ENCODE measurements around the gene TRIP12. TPM values are rescaled to one million over a fixed set of nuclear protein-coding genes. Genes with fewer than 3 reads are reported as not detected.

The TRIP12 gene
- total RNA-seq, 1 donor from 2014 or later = 162 TPM

DNA sequence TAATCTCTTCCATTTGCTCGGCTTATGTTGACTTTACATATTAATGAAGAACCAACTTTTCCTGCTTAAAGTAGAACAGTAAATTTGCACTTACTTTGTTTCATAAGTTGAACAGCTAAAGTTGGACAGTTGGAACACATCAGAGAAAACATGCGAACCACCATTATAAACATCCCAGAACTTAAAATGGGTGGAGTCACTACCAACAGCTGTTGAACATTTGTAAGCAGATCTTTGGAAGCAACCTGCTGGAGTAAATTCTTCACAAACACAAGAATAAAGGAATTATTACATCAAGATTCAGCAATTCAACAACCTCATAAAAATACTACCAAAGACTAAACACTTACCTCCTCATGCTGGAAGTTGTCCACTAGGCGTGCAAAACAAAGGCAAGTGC is 111.0 kb downstream of the TRIP12 start:
- Histone ChIP-seq H3K36me3 (peaks cover 3 to 57% of the 10 kb centered on the region in 2 donors), H3K27ac (no peak overlapping the region)
- TF ChIP-seq POLR2AphosphoS5 (IDR thresholded peaks at IDR 0.05; ENCODE audit: insufficient read depth in 1 of 2, low read depth in 1 of 2) = no peak
- no peak for TF ChIP-seq POLR2A (IDR thresholded peaks at IDR 0.05)
- TF ChIP-seq, protein P1, sequence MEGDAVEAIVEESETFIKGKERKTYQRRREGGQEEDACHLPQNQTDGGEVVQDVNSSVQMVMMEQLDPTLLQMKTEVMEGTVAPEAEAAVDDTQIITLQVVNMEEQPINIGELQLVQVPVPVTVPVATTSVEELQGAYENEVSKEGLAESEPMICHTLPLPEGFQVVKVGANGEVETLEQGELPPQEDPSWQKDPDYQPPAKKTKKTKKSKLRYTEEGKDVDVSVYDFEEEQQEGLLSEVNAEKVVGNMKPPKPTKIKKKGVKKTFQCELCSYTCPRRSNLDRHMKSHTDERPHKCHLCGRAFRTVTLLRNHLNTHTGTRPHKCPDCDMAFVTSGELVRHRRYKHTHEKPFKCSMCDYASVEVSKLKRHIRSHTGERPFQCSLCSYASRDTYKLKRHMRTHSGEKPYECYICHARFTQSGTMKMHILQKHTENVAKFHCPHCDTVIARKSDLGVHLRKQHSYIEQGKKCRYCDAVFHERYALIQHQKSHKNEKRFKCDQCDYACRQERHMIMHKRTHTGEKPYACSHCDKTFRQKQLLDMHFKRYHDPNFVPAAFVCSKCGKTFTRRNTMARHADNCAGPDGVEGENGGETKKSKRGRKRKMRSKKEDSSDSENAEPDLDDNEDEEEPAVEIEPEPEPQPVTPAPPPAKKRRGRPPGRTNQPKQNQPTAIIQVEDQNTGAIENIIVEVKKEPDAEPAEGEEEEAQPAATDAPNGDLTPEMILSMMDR (IDR thresholded peaks at IDR 0.05) = no peak

DNA sequence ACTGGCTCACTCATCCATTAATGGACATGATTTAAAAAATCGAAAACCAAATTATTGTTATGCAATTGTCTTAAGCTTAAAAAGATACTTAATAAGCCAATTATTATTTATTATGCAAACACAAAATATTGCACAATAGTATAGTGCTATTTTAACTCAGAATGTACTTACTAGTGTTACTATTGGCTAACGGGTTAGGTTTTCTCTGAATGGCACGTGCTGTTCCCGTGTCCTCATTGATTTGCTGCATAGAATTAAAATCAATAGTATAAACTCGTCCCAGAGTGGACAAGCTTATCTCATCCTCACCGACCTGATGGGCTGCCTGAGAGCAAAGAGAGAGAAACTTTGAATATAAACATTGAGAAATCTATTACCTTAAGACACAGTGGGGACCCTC is 116.2 kb downstream of the TRIP12 start:
- DNase-seq (ENCODE audit: extremely low spot score in 2 of 2) = no peak
- Histone ChIP-seq H3K27me3 (no peaks in the 10 kb centered on the region), H3K4me1 (peaks cover 10% of the 10 kb centered on the region), H3K9me3 (no peaks in the 10 kb centered on the region), H3K27ac (no peak overlapping the region), H3K4me3 (no peak overlapping the region), H3K36me3 (peaks cover 3 to 69% of the 10 kb centered on the region in 2 donors)
- TF ChIP-seq, protein P1 (IDR thresholded peaks at IDR 0.05) = no peak
- no peak for TF ChIP-seq POLR2AphosphoS5 (IDR thresholded peaks at IDR 0.05; ENCODE audit: insufficient read depth in 1 of 2, low read depth in 1 of 2)
- TF ChIP-seq POLR2A (IDR thresholded peaks at IDR 0.05) = no peak
- intact Hi-C loops (cut with DNase I) = no loop called here

More for the DNA sequence above, 111.0 kb downstream of the TRIP12 start:
- intact Hi-C loops (cut with DNase I) = no loop called here
- DNase-seq (ENCODE audit: extremely low spot score in 2 of 2) = no peak
- no peak overlapping the region for H3K4me3 ChIP-seq
- no peaks in the 10 kb centered on the region for H3K9me3 ChIP-seq
- no peaks in the 10 kb centered on the region for H3K27me3 ChIP-seq
- peaks cover 12% of the 10 kb centered on the region for H3K4me1 ChIP-seq

DNA sequence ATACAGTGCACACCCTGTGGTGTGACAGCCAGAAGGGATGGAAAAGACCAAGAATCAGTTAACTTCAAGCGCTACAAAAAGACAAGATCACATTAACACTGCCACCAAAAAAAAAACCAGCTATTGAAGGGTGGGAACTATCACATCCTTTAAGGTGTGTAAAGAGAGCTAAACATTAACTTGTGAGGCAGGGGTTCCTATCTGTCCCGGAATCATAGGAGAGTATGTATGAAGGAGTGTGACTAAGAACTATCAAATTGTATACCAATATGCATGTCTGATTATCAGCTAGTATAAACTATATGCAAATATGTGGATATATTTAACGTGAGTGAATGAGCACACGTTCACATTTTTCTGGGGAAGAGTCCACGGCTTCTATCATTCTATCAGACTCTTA is 119.0 kb downstream of the TRIP12 start:
- Histone ChIP-seq H3K27me3 (no peaks in the 10 kb centered on the region), H3K4me1 (peaks cover 14% of the 10 kb centered on the region), H3K27ac (no peak overlapping the region), H3K4me3 (no peak overlapping the region), H3K36me3 (peaks cover 2 to 65% of the 10 kb centered on the region in 2 donors), H3K9me3 (no peaks in the 10 kb centered on the region)
- DNase-seq (ENCODE audit: extremely low spot score in 2 of 2) = no peak
- intact Hi-C loops (cut with DNase I) = loop anchor here (2.0 kb wide), 1 partner anchor 114 kb away; no protein-coding TSS in a partner anchor
- no peak for TF ChIP-seq POLR2A (IDR thresholded peaks at IDR 0.05)
- TF ChIP-seq, protein P1 (IDR thresholded peaks at IDR 0.05) = no peak
- TF ChIP-seq POLR2AphosphoS5 (IDR thresholded peaks at IDR 0.05; ENCODE audit: insufficient read depth in 1 of 2, low read depth in 1 of 2) = no peak

DNA sequence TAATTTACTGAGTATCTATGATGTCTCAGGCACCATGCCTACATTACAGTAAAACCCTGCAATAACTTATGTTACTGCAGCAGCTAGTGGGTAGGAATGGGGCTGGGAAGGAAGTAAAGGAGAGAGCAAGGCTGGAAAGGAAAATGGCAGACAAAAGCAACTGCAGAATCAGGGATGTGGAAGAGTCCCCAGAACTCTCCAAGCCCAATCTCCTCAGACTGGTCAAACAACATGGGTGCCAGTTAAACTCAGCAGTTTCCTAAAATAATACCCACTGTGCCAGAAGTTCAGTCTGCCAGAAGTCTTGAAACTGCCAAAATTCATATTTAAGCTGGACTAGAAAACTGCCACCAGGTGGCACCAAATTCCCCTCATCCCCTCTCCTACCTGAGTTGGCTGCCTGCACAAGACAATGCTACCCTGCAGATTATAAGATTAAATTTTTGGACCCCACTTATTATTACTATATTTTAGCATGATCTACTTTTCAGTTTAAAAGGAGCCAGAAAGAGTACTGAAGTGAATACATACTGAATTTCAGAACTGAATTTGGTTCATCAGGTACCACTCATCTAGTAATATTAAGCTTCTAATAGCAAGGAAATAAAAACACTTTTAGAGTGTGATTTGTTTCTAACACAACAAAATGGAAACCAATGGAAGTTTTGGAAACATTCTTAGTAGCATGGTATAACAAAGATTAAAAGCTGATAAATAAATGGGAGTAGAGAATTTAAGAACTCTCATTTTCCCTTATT is 120.6 kb downstream of the TRIP12 start:
- H3K27ac ChIP-seq = no peak overlapping the region
- H3K9me3 ChIP-seq = no peaks in the 10 kb centered on the region
- H3K36me3 ChIP-seq = peaks cover 0 to 65% of the 10 kb centered on the region in 2 donors

More for the DNA sequence above, 120.6 kb downstream of the TRIP12 start:
- Histone ChIP-seq H3K4me1 (peaks cover 14% of the 10 kb centered on the region), H3K4me3 (no peak overlapping the region), H3K27me3 (no peaks in the 10 kb centered on the region)
- intact Hi-C loops (cut with DNase I) = no loop called here
- no peak for DNase-seq (ENCODE audit: extremely low spot score in 2 of 2)
- TF ChIP-seq POLR2AphosphoS5 (IDR thresholded peaks at IDR 0.05; ENCODE audit: insufficient read depth in 1 of 2, low read depth in 1 of 2) = peak in 1 of 2 donors; percentile 13
- TF ChIP-seq, protein P1 (IDR thresholded peaks at IDR 0.05) = peak; percentile 46 to 61 (median 58)
- TF ChIP-seq POLR2A (IDR thresholded peaks at IDR 0.05) = no peak
